GM23338 (cell line): Measurements from ENCODE around the gene FUT7. TPM values are rescaled to one million over a fixed set of nuclear protein-coding genes. Genes with fewer than 3 reads are reported as not detected.

ENCODE experiments used
- ATAC-seq: fragments of 200-7000 bp; cut with Tn5 transposase; 3 replicates; pipeline ENCODE4 v1.9.1; 2020
- DNase-seq: peaks from one replicate; pipeline ENCODE4 v3.0.0-alpha.2; 2015; ENCODE audit warnings: low spot score
- H2AFZ ChIP-seq: fragments of 200-600 bp; sonication (generic); 2 replicates; pipeline ENCODE4 v1.8.0; 2016; ENCODE audit warnings: antibody characterized with exemption, mild to moderate bottlenecking, moderate library complexity
- H3F3A ChIP-seq: fragments of 200-600 bp; sonication (generic); replicated peaks from 2 replicates; pipeline ENCODE4 v1.8.0; 2017; ENCODE audit warnings: antibody characterized with exemption, mixed run types, low read depth
- H3K27ac ChIP-seq: fragments of 200-600 bp; sonication (generic); 2 replicates; pipeline ENCODE4 v1.6.1; 2016; ENCODE audit warnings: low read depth
- H3K27me3 ChIP-seq: fragments of 200-600 bp; sonication (generic); 2 replicates; pipeline ENCODE4 v1.8.0; 2016; ENCODE audit warnings: mild to moderate bottlenecking, mixed run types, moderate library complexity; ENCODE audit not compliant: insufficient read depth
- H3K36me3 ChIP-seq: fragments of 200-600 bp; sonication (generic); 2 replicates; pipeline ENCODE4 v1.8.0; 2016; ENCODE audit warnings: mild to moderate bottlenecking; ENCODE audit not compliant: insufficient read depth
- H3K4me1 ChIP-seq: fragments of 200-600 bp; sonication (generic); 2 replicates; pipeline ENCODE4 v1.8.0; 2016; ENCODE audit warnings: mild to moderate bottlenecking, moderate library complexity; ENCODE audit not compliant: insufficient read depth
- H3K4me2 ChIP-seq: fragments of 200-600 bp; sonication (generic); 2 replicates; pipeline ENCODE4 v1.7.1; 2017; ENCODE audit warnings: mixed run types
- H3K4me3 ChIP-seq: fragments of 200-600 bp; sonication (generic); 2 replicates; pipeline ENCODE4 v1.6.1; 2016; ENCODE audit warnings: mixed run types
- H3K79me2 ChIP-seq: fragments of 200-600 bp; sonication (generic); replicated peaks from 2 replicates; pipeline ENCODE4 v1.8.0; 2017; ENCODE audit warnings: mild to moderate bottlenecking; ENCODE audit not compliant: insufficient read depth
- H3K9me2 ChIP-seq: fragments of 200-600 bp; sonication (generic); 2 replicates; pipeline ENCODE4 v1.8.0; 2017; ENCODE audit not compliant: insufficient read depth
- H4K20me1 ChIP-seq: fragments of 200-600 bp; sonication (generic); replicated peaks from 2 replicates; pipeline ENCODE4 v1.8.0; 2017; ENCODE audit warnings: mild to moderate bottlenecking; ENCODE audit not compliant: insufficient read depth
- H3K27ac Mint-ChIP-seq: 2 replicates; pipeline ENCODE4 v1.8.0; 2020; ENCODE audit warnings: inconsistent platforms, mild to moderate bottlenecking, moderate library complexity, mixed read lengths
- H3K27me3 Mint-ChIP-seq: 3 replicates; pipeline ENCODE4 v1.8.0; 2022; ENCODE audit warnings: low read depth, mild to moderate bottlenecking, moderate library complexity, mixed read lengths, inconsistent platforms; ENCODE audit not compliant: insufficient read depth, poor library complexity
- H3K36me3 Mint-ChIP-seq: 3 replicates; pipeline ENCODE4 v1.8.0; 2021; ENCODE audit warnings: low read depth, mild to moderate bottlenecking, inconsistent platforms, moderate library complexity, mixed read lengths
- H3K4me1 Mint-ChIP-seq: 3 replicates; pipeline ENCODE4 v1.8.0; 2020; ENCODE audit warnings: mild to moderate bottlenecking, inconsistent platforms, mixed read lengths
- H3K4me3 Mint-ChIP-seq: 3 replicates; pipeline ENCODE4 v1.8.0; 2021; ENCODE audit warnings: moderate library complexity, mild to moderate bottlenecking, inconsistent platforms, mixed read lengths
- H3K9me3 Mint-ChIP-seq: 3 replicates; pipeline ENCODE4 v1.8.0; 2020; ENCODE audit warnings: moderate library complexity, mild to moderate bottlenecking, inconsistent platforms, mixed read lengths
- CREB1 ChIP-seq: fragments of 250-450 bp; sonication (Bioruptor Pico); IDR thresholded peaks from 2 replicates; pipeline ENCODE4 v1.5.0; 2020; ENCODE audit warnings: low read depth, mild to moderate bottlenecking, moderate library complexity
- EZH2 ChIP-seq: fragments of 200-600 bp; sonication (generic); IDR thresholded peaks from one replicate; pipeline ENCODE4 v1.8.0; 2017; ENCODE audit warnings: antibody characterized with exemption, mild to moderate bottlenecking, low read depth; ENCODE audit not compliant: unreplicated experiment
- EZH2phosphoT487 ChIP-seq: fragments of 200-600 bp; sonication (generic); IDR thresholded peaks from one replicate; pipeline ENCODE4 v1.8.1; 2018; ENCODE audit warnings: antibody characterized with exemption; ENCODE audit not compliant: unreplicated experiment
- POLR2AphosphoS5 ChIP-seq: IDR thresholded peaks from 2 replicates; pipeline ENCODE4 v1.6.1; 2016; ENCODE audit warnings: antibody characterized with exemption, low read depth
- STAT1 ChIP-seq: IDR thresholded peaks from one replicate; pipeline ENCODE4 v1.6.1; 2016; ENCODE audit warnings: antibody characterized with exemption; ENCODE audit not compliant: unreplicated experiment
- ZNF114 ChIP-seq: fragments of 250-450 bp; sonication (Bioruptor Pico); IDR thresholded peaks from 2 replicates; pipeline ENCODE4 v1.5.0; 2020; ENCODE audit warnings: mild to moderate bottlenecking, moderate library complexity
- polyA plus RNA-seq: library from polyadenylated mRNA; unstranded; fragments of >200 nt; fragmentation: Nextera tagmentation; extraction: Ambion mirVana; gene quantifications from 2 replicates; pipeline ENCODE4 v1.2.1, GENCODE V29; 2016
- total RNA-seq: library from RNA; depleted of rRNA; stranded (reverse); fragments of >200 nt; shearing (Covaris generic); gene quantifications from 2 replicates; pipeline ENCODE4 v1.2.3, GENCODE V29; 2014
- TF ChIP-seq, protein P1 (sequence below): IDR thresholded peaks from one replicate; pipeline ENCODE4 v1.6.1; 2018; ENCODE audit warnings: antibody characterized with exemption; ENCODE audit not compliant: unreplicated experiment
- TF ChIP-seq, protein P2 (sequence below): fragments of 250-450 bp; sonication (Bioruptor Pico); IDR thresholded peaks from 2 replicates; pipeline ENCODE4 v1.5.0; 2020; ENCODE audit warnings: mild to moderate bottlenecking, moderate library complexity
- TF ChIP-seq, protein P3 (sequence below): IDR thresholded peaks from 2 replicates; pipeline ENCODE4 v1.6.1; 2016; ENCODE audit warnings: antibody characterized with exemption

FUT7 gene
- total and polyA plus RNA-seq, 2 experiments from 2014 or later = not detected

DNA sequence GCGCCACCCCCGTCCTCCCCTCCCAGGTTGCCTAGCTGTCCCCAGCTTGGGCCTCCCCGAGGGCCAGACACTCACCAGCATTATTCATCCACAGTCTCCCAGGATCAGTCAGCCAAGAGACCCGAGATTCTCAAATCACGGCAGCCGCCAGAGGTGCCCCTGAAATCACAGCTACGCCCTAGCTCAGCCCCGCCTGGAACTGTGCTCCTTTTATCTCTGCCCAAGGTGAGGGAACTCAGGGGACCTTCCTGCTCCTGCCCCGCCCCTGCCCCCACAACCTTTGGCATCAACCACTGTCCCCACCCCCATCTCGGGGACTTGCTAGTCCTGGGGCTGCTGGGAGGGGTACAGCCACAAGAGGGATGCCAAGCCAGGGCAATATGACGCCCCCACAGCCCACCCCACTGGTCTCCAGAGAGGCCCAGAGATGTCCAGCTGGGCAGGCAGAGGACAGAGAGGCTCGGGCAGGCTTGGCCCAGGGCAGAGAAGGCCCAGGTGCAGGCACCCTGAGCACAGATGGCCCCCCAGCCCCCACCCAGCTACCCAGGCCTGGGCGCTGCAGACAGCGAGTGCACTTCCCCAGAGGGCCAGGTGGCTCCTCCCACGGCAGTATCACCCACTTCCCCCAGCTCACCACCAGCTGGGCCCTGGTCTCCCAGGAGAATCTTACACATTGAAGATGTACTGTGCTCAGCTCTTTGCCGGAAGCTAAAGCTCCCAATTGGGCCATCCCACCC lies at the start of gene FUT7 (continued):
- TF ChIP-seq EZH2phosphoT487 = no peak

DNA sequence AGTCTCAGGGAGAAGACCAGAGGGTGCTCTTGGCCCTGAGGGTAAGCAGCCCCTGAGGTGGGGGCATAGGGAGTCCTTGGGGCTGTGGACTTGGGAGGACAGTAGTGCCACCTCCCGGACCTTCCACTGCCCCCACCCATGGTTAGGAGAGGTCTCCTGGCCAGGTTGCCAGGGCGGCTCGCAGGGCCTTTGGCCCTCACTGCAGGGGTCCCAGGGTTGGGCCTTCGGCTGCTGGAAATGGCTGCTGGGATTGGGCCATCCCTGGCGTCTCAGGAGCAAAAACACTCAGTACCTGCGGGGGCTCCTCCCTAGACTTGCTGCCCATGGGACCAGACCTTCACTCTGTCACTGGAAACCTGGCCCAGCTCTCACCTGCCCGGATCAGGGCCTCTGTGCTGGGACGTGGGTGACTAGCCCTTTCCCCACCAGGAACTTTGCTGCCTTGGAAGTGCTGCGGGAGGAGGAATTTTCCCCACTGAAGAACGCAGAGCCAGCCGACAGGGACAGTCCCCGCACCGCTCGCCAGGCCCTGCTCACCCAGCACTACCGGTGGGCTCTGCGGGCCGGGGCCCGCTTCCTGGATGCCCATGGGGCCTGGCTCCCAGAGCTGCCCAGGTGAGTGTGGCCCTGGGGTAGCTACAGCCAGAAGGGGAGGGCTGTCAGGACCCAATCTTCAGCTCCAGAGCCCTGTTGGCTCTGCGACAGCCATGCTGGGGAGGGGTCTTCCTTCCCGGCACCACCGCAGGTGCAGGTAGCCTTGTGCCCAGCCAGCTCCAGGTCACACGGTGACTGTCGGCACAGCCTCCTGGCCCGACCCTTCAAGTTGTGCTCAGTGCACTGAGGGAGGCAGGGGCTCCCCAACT lies 48.6 kb upstream of the FUT7 start:
- no peak overlapping the region for H3K4me2 ChIP-seq
- no peak overlapping the region for H2AFZ ChIP-seq
- Mint-ChIP-seq H3K4me3 (no peak overlapping the region; the same call in 2 of the 3 replicates), H3K27ac (no peak overlapping the region), H3K4me1 (peaks cover 4% of the 10 kb centered on the region; the same call in 2 of the 3 replicates), H3K36me3 (no peaks in the 10 kb centered on the region), H3K9me3 (no peaks in the 10 kb centered on the region), H3K27me3 (peaks cover 45% of the 10 kb centered on the region)
- H3K79me2 ChIP-seq = no peaks in the 10 kb centered on the region
- H3K27ac ChIP-seq = no peak overlapping the region
- peaks cover 42% of the 10 kb centered on the region for H3K27me3 ChIP-seq
- H3F3A ChIP-seq = peaks cover 22% of the 10 kb centered on the region
- H3K4me1 ChIP-seq = peaks cover 15% of the 10 kb centered on the region
- no peak for TF ChIP-seq STAT1
- TF ChIP-seq POLR2AphosphoS5 = no peak
- no peak for TF ChIP-seq CREB1 (CRISPR knock-in tag)
- TF ChIP-seq, protein P1, sequence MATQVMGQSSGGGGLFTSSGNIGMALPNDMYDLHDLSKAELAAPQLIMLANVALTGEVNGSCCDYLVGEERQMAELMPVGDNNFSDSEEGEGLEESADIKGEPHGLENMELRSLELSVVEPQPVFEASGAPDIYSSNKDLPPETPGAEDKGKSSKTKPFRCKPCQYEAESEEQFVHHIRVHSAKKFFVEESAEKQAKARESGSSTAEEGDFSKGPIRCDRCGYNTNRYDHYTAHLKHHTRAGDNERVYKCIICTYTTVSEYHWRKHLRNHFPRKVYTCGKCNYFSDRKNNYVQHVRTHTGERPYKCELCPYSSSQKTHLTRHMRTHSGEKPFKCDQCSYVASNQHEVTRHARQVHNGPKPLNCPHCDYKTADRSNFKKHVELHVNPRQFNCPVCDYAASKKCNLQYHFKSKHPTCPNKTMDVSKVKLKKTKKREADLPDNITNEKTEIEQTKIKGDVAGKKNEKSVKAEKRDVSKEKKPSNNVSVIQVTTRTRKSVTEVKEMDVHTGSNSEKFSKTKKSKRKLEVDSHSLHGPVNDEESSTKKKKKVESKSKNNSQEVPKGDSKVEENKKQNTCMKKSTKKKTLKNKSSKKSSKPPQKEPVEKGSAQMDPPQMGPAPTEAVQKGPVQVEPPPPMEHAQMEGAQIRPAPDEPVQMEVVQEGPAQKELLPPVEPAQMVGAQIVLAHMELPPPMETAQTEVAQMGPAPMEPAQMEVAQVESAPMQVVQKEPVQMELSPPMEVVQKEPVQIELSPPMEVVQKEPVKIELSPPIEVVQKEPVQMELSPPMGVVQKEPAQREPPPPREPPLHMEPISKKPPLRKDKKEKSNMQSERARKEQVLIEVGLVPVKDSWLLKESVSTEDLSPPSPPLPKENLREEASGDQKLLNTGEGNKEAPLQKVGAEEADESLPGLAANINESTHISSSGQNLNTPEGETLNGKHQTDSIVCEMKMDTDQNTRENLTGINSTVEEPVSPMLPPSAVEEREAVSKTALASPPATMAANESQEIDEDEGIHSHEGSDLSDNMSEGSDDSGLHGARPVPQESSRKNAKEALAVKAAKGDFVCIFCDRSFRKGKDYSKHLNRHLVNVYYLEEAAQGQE = no peak
- no peak for TF ChIP-seq ZNF114 (CRISPR knock-in tag)
- TF ChIP-seq, protein P2, sequence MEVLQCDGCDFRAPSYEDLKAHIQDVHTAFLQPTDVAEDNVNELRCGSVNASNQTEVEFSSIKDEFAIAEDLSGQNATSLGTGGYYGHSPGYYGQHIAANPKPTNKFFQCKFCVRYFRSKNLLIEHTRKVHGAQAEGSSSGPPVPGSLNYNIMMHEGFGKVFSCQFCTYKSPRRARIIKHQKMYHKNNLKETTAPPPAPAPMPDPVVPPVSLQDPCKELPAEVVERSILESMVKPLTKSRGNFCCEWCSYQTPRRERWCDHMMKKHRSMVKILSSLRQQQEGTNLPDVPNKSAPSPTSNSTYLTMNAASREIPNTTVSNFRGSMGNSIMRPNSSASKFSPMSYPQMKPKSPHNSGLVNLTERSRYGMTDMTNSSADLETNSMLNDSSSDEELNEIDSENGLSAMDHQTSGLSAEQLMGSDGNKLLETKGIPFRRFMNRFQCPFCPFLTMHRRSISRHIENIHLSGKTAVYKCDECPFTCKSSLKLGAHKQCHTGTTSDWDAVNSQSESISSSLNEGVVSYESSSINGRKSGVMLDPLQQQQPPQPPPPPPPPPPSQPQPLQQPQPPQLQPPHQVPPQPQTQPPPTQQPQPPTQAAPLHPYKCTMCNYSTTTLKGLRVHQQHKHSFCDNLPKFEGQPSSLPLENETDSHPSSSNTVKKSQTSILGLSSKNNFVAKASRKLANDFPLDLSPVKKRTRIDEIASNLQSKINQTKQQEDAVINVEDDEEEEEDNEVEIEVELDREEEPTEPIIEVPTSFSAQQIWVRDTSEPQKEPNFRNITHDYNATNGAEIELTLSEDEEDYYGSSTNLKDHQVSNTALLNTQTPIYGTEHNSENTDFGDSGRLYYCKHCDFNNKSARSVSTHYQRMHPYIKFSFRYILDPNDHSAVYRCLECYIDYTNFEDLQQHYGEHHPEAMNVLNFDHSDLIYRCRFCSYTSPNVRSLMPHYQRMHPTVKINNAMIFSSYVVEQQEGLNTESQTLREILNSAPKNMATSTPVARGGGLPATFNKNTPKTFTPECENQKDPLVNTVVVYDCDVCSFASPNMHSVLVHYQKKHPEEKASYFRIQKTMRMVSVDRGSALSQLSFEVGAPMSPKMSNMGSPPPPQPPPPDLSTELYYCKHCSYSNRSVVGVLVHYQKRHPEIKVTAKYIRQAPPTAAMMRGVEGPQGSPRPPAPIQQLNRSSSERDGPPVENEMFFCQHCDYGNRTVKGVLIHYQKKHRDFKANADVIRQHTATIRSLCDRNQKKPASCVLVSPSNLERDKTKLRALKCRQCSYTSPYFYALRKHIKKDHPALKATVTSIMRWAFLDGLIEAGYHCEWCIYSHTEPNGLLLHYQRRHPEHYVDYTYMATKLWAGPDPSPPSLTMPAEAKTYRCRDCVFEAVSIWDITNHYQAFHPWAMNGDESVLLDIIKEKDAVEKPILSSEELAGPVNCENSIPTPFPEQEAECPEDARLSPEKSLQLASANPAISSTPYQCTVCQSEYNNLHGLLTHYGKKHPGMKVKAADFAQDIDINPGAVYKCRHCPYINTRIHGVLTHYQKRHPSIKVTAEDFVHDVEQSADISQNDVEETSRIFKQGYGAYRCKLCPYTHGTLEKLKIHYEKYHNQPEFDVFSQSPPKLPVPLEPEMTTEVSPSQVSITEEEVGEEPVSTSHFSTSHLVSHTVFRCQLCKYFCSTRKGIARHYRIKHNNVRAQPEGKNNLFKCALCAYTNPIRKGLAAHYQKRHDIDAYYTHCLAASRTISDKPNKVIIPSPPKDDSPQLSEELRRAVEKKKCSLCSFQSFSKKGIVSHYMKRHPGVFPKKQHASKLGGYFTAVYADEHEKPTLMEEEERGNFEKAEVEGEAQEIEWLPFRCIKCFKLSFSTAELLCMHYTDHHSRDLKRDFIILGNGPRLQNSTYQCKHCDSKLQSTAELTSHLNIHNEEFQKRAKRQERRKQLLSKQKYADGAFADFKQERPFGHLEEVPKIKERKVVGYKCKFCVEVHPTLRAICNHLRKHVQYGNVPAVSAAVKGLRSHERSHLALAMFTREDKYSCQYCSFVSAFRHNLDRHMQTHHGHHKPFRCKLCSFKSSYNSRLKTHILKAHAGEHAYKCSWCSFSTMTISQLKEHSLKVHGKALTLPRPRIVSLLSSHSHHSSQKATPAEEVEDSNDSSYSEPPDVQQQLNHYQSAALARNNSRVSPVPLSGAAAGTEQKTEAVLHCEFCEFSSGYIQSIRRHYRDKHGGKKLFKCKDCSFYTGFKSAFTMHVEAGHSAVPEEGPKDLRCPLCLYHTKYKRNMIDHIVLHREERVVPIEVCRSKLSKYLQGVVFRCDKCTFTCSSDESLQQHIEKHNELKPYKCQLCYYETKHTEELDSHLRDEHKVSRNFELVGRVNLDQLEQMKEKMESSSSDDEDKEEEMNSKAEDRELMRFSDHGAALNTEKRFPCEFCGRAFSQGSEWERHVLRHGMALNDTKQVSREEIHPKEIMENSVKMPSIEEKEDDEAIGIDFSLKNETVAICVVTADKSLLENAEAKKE = no peak
- TF ChIP-seq EZH2 = no peak
- TF ChIP-seq, protein P3, sequence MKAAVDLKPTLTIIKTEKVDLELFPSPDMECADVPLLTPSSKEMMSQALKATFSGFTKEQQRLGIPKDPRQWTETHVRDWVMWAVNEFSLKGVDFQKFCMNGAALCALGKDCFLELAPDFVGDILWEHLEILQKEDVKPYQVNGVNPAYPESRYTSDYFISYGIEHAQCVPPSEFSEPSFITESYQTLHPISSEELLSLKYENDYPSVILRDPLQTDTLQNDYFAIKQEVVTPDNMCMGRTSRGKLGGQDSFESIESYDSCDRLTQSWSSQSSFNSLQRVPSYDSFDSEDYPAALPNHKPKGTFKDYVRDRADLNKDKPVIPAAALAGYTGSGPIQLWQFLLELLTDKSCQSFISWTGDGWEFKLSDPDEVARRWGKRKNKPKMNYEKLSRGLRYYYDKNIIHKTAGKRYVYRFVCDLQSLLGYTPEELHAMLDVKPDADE = no peak
- H3K4me3 ChIP-seq = no peak overlapping the region
- H3K36me3 ChIP-seq = no peaks in the 10 kb centered on the region
- 0 out of 2 replicates have a peak, but pooled peaks cover 6% of the 10 kb centered on the region for H4K20me1 ChIP-seq
- ATAC-seq (no peak), DNase-seq (no peak)
- no peaks in the 10 kb centered on the region for H3K9me2 ChIP-seq
